Gastrocnemius medialis (tissue), 4 donors: ENCODE results near the gene PERP.

Experiments
- POLR2A ChIP-seq, 2 donors: fragments of 450-650 bp; IDR thresholded peaks; one replicate each; pipeline ENCODE4 v1.6.1; 2017; ENCODE audit warnings: antibody characterized with exemption in 2 of 2, mild to moderate bottlenecking in 2 of 2, moderate library complexity in 2 of 2
- TF ChIP-seq, protein P1 (sequence below), 5 experiments: fragments of 450-650 bp in 3 of 5; fragments of 200-600 bp in 2 of 5; sonication (generic) in 2 of 5; IDR thresholded peaks in 4 of 5; conservative IDR thresholded peaks in 1 of 5; 1 replicate in 4 of 5; 2 replicates in 1 of 5; pipeline ENCODE4 v1.5.1; 2016 to 2019; ENCODE audit warnings: antibody characterized with exemption in 5 of 5, mild to moderate bottlenecking in 3 of 5, moderate library complexity in 3 of 5

DNA sequence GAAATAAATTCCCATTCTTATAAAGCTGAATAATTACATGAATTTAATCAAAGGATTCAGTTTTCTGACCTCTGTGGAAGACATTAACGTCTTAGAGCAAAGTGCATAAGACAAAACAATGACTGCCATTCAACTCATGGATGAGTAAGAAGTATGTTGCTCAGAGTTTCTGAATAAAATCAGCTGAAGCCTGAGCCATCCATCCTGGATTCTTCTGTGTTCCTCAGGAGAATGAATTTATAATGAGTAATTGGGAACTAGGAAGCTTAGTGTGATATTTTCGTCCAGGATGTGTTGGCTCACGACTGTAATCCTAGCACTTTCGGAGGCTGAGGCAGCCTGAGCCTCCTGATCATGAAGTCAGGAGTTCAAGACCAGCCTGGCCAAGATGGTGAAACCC, 62.8 kb downstream of the PERP start:
- TF ChIP-seq, protein P1, sequence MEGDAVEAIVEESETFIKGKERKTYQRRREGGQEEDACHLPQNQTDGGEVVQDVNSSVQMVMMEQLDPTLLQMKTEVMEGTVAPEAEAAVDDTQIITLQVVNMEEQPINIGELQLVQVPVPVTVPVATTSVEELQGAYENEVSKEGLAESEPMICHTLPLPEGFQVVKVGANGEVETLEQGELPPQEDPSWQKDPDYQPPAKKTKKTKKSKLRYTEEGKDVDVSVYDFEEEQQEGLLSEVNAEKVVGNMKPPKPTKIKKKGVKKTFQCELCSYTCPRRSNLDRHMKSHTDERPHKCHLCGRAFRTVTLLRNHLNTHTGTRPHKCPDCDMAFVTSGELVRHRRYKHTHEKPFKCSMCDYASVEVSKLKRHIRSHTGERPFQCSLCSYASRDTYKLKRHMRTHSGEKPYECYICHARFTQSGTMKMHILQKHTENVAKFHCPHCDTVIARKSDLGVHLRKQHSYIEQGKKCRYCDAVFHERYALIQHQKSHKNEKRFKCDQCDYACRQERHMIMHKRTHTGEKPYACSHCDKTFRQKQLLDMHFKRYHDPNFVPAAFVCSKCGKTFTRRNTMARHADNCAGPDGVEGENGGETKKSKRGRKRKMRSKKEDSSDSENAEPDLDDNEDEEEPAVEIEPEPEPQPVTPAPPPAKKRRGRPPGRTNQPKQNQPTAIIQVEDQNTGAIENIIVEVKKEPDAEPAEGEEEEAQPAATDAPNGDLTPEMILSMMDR (IDR thresholded peaks at IDR 0.05 in 4 of 5, conservative IDR thresholded peaks at IDR 0.05 in 1 of 5) = no peak
- TF ChIP-seq POLR2A (IDR thresholded peaks at IDR 0.05) = no peak
